ENCODE measurements around the gene ST6GALNAC3. TPM values are rescaled to one million over a fixed set of nuclear protein-coding genes. Genes with fewer than 3 reads are reported as not detected.

ST6GALNAC3 gene
- total RNA-seq, 1 donor from 2014 or later: 22.0 TPM

- Mint-ChIP-seq H3K4me3 (no peak overlapping the region), H3K9me3 (no peaks in the 10 kb centered on the region), H3K4me1 (no peaks in the 10 kb centered on the region), H3K27me3 (ENCODE audit: low read depth) (no peaks in the 10 kb centered on the region), H3K27ac (ENCODE audit: unreplicated experiment) (no peak overlapping the region), H3K36me3 (ENCODE audit: low read depth) (peaks cover 2% of the 10 kb centered on the region)
- no peak for DNase-seq (ENCODE audit: low read depth, low spot score)
- TF ChIP-seq, protein P1, sequence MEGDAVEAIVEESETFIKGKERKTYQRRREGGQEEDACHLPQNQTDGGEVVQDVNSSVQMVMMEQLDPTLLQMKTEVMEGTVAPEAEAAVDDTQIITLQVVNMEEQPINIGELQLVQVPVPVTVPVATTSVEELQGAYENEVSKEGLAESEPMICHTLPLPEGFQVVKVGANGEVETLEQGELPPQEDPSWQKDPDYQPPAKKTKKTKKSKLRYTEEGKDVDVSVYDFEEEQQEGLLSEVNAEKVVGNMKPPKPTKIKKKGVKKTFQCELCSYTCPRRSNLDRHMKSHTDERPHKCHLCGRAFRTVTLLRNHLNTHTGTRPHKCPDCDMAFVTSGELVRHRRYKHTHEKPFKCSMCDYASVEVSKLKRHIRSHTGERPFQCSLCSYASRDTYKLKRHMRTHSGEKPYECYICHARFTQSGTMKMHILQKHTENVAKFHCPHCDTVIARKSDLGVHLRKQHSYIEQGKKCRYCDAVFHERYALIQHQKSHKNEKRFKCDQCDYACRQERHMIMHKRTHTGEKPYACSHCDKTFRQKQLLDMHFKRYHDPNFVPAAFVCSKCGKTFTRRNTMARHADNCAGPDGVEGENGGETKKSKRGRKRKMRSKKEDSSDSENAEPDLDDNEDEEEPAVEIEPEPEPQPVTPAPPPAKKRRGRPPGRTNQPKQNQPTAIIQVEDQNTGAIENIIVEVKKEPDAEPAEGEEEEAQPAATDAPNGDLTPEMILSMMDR (conservative IDR thresholded peaks at IDR 0.05): no peak
These were observed 144.3 kb downstream of the ST6GALNAC3 start for GRCh38 chr1:76218888-76219287.

GRCh38 chr1:76219366-76219818 lies 144.8 kb downstream of the ST6GALNAC3 start:
- TF ChIP-seq, protein P1 (conservative IDR thresholded peaks at IDR 0.05): no peak
- no peaks in the 10 kb centered on the region for H3K4me1 Mint-ChIP-seq
- H3K4me3 Mint-ChIP-seq: no peak overlapping the region
- peaks cover 2% of the 10 kb centered on the region for H3K36me3 Mint-ChIP-seq (ENCODE audit: low read depth)
- DNase-seq (ENCODE audit: low read depth, low spot score): no peak
- H3K9me3 Mint-ChIP-seq: no peaks in the 10 kb centered on the region
- H3K27ac Mint-ChIP-seq (ENCODE audit: unreplicated experiment): no peak overlapping the region
- no peaks in the 10 kb centered on the region for H3K27me3 Mint-ChIP-seq (ENCODE audit: low read depth)

- TF ChIP-seq, protein P1 (conservative IDR thresholded peaks at IDR 0.05): no peak
- Mint-ChIP-seq H3K4me1 (peaks cover 11% of the 10 kb centered on the region), H3K27me3 (ENCODE audit: low read depth) (no peaks in the 10 kb centered on the region), H3K27ac (ENCODE audit: unreplicated experiment) (no peak overlapping the region), H3K36me3 (ENCODE audit: low read depth) (peaks cover 2% of the 10 kb centered on the region), H3K9me3 (no peaks in the 10 kb centered on the region), H3K4me3 (no peak overlapping the region)
- DNase-seq (ENCODE audit: low read depth, low spot score): no peak
These were observed 150.2 kb downstream of the ST6GALNAC3 start for GRCh38 chr1:76224752-76225151.

DNA sequence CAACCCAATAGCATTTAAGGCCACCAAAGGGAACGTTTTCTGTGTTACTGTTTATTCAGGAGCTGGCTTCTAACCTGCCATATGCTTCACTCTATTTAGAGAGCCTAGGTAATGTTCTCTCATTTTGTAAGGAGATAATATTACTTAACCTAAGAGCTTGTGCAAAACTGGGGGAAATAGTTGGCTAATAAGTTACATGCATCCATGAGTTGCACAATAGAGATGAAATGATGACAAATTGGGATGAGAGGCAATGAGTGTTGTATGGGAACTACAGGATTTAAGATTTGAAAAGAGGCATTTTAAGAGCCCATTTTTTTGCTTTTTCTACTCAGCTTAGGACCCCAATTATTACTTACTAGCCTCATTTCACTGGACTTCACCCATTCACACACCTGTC lies 151.0 kb downstream of the ST6GALNAC3 start:
- no peak for DNase-seq (ENCODE audit: low read depth, low spot score)
- H3K36me3 Mint-ChIP-seq (ENCODE audit: low read depth): peaks cover 2% of the 10 kb centered on the region
- no peaks in the 10 kb centered on the region for H3K9me3 Mint-ChIP-seq
- no peak overlapping the region for H3K27ac Mint-ChIP-seq (ENCODE audit: unreplicated experiment)
- peaks cover 15% of the 10 kb centered on the region for H3K4me1 Mint-ChIP-seq
- TF ChIP-seq, protein P1 (conservative IDR thresholded peaks at IDR 0.05): no peak
- H3K27me3 Mint-ChIP-seq (ENCODE audit: low read depth): no peaks in the 10 kb centered on the region
- no peak overlapping the region for H3K4me3 Mint-ChIP-seq

DNA sequence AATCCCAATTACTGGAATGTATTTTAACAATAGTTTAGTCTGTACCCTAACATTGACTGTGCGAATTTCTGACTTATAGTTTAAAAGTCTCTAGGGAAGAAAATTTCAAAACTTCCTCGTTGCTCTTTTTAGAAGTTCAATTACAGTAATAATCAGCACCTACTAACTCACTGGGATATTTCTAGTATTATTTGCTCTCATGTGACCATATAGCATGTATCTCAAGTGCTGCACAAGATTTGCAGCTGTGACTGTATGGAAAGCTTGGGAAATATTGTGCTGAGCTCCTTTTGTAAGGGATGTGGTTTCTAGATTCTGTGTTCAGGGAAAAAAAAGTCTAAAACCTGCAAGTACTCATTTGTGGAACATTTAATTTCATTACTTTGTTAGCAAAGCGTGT lies 153.1 kb downstream of the ST6GALNAC3 start:
- Mint-ChIP-seq H3K9me3 (no peaks in the 10 kb centered on the region), H3K4me1 (peaks cover 20% of the 10 kb centered on the region), H3K27me3 (ENCODE audit: low read depth) (no peaks in the 10 kb centered on the region), H3K27ac (ENCODE audit: unreplicated experiment) (no peak overlapping the region), H3K36me3 (ENCODE audit: low read depth) (no peaks in the 10 kb centered on the region), H3K4me3 (no peak overlapping the region)
- TF ChIP-seq, protein P1 (conservative IDR thresholded peaks at IDR 0.05): no peak
- no peak for DNase-seq (ENCODE audit: low read depth, low spot score)

Data from neural crest cell (in vitro differentiated cells).